GM12801 (cell line): ENCODE measurements around the gene OR10G4.

Experiments used
- TF ChIP-seq, protein P1 (sequence below): IDR thresholded peaks from one replicate; pipeline ENCODE4 v1.5.1; 2011; ENCODE audit warnings: control low read depth; ENCODE audit not compliant: insufficient read length; ENCODE audit errors: extremely low read depth

OR10G4 gene, protein sequence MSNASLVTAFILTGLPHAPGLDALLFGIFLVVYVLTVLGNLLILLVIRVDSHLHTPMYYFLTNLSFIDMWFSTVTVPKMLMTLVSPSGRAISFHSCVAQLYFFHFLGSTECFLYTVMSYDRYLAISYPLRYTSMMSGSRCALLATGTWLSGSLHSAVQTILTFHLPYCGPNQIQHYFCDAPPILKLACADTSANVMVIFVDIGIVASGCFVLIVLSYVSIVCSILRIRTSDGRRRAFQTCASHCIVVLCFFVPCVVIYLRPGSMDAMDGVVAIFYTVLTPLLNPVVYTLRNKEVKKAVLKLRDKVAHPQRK

DNA sequence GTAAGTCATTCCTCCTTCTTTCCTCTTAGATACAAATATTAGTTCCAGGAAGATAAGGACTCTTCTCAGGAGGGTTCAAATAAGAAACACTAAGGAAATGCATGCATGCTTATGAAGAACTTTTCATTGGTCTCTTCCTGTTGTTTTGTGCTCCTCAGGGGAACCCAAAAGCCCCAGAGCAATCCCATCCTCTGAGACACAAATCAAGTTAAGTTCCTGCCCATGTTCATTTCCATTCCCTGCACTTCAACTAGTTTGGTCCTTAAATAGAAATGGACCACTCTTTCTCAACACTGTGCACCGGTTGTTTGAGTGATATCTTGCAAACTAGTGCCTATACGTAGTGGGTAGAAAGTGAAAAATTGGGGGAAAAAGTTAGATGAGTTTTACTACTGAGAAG, at the start of gene OR10G4:
Gene OR10G4, plus strand, starts transcription at position 301 of the 400 bp plus-strand sequence. CDS start 2,578 bp downstream, outside the sequence.
- TF ChIP-seq, protein P1, sequence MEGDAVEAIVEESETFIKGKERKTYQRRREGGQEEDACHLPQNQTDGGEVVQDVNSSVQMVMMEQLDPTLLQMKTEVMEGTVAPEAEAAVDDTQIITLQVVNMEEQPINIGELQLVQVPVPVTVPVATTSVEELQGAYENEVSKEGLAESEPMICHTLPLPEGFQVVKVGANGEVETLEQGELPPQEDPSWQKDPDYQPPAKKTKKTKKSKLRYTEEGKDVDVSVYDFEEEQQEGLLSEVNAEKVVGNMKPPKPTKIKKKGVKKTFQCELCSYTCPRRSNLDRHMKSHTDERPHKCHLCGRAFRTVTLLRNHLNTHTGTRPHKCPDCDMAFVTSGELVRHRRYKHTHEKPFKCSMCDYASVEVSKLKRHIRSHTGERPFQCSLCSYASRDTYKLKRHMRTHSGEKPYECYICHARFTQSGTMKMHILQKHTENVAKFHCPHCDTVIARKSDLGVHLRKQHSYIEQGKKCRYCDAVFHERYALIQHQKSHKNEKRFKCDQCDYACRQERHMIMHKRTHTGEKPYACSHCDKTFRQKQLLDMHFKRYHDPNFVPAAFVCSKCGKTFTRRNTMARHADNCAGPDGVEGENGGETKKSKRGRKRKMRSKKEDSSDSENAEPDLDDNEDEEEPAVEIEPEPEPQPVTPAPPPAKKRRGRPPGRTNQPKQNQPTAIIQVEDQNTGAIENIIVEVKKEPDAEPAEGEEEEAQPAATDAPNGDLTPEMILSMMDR = no peak

DNA sequence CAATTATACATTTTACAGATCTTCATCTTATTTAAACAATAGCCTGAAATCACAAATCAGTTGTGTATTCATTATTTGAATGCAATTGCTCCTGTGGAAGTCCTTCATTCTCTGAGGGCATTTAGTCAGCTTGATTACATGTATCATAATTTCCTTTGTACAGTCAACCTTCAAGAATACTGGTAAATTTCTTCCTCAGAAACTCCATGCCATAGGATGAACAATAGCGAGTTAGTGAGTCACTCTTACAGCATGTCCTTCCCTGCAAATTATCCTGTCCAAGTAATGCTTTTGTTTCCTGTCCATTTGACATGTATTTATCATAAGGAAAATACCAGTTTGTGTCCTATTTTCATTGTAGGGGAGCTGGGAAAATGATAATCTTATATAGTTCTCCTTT, 39.0 kb upstream of the OR10G4 start:
- TF ChIP-seq, protein P1 = no peak

DNA sequence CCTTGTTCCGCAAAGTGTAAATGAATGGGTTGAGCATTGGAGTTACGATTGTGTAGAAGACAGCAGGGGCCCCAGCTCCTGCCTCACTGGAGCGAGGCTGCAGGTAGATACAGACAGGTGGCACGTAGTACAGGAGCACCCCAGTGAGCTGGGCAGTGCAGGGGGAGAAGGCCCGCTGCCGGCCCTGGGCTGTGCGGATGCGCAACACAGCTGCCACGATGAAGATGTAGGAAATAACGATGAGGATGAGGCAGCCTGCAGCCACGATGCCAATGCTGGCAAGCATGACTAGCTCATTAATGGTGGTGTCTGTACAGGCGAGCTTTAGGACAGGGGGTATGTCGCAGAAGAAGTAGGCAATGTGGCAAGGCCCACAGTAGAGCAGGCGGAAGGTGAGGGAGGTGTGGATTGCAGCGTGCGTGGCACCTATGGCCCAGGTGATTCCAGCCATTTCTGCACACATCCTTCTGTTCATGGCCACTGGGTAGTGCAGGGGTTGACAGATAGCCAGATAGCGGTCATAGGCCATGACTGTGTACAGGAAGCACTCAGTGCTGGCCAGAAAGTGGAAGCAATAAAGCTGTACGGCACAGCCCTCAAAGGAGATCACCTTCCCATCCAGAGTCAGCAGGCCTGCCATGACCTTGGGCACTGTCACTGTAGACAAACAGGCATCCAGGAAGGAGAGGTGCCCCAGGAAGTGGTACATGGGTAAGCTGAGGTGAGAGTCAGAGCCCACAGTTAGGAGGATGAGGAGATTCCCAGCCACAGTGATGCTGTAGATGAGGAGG, 35.8 kb upstream of the OR10G4 start:
- TF ChIP-seq, protein P1 = no peak

DNA sequence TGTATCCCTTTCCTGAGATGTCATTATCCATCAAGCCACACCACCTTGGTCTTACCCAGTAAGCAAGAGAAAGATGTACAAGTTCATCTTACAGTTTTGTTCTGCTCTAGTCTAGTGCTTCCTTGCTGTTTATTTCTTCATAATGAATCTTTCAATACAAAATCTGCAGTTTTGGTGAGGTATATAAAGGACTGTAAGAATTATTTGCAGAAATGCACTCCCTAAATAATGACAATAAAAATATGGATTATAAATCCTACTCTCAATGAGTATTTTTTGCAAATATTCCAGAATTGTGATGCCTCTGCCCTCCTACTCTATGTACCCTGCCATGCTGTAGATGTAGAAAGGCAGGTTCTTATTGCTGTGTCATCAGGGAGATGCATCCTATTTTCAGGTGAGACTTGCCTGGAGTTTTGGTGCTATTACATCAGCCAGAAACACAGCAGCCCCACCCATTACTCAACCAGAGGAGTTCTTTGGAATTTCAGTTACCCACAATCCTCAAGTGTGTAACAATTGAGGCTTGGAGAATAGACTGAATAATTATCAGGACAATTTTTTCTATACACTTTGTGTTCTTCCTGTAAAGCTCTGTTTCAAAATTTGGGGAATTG, 35.0 kb upstream of the OR10G4 start, which contains the start of gene OR10S1:
Gene OR10S1, minus strand, starts transcription at position 51 of the 617 bp plus-strand sequence. CDS start 117 bp downstream, outside the sequence.
- TF ChIP-seq, protein P1 = no peak

DNA sequence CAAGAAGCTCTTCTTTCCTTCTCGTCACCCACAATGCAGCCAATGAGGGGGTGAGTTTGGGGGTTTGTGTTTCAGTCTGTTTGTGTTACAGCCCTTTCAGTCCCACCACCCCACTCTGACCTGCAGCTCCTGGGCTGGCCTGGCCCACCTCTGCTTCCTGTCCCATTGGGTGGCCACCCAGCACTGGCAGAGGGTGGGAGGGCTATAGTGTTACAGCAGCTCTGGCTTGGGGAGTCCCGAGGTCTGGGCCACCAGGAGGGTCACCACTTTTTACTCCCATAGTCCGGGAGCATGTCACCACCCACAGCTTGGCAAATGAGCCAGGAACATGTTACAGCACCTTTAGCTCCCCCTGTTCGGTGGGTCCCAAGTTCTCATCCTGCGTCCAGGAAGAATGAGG, 33.5 kb upstream of the OR10G4 start:
- TF ChIP-seq, protein P1 = no peak

DNA sequence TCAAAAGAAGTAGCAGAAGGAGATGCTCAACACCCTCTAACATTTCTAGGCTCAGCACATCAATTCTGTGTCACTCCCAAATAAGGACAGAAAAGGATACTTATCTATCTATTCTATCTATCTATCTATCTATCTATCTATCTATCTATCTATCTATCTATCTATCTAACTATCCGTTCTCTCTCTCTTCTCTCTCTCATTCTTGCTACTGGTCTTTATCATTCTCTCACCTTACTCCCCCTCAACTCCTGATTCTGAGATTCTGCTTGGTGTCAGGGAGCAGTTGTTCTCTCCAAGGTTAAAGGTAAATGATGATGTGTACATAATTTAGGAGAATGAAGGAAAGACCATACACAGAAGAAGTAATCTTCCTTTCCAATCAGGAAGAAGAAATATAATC, 17.7 kb upstream of the OR10G4 start, which contains the start of gene OR10G6:
Gene OR10G6, minus strand, starts transcription at position 43 of the 400 bp plus-strand sequence. Its CDS starts 0 bp downstream, at position 43.
- TF ChIP-seq, protein P1 = no peak

DNA sequence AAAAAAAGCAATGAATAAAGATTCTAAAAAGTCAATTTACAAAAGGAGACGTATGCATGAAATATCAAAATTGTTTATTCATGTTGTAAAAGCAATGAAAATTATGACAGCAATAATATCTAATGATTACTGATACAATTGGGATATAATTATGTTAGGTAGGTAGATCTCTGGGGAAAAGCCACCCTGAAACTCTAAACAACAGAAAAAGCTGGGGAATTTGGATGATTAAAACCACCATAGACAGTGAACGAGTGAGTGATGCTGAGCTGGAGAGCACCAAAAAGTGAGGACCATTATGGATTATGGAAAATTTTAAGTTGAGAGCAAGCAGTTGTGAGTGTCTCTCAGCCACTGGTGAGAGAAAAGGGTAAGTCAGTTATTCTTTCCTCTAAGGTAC, 13.7 kb downstream of the OR10G4 start, which contains the start of gene OR10G8:
Gene OR10G8, plus strand, starts transcription at position 301 of the 400 bp plus-strand sequence. CDS start 2,825 bp downstream, outside the sequence.
- TF ChIP-seq, protein P1 = no peak
